K562 (cell line): ENCODE measurements around the gene CDC27. TPM values are rescaled to one million over a fixed set of nuclear protein-coding genes. Genes with fewer than 3 reads are reported as not detected.
A peak's percentile ranks its signal among the peaks of the same experiment; 100 is the strongest.

Source experiments
- BDP1 ChIP-seq: IDR thresholded peaks from 3 replicates; pipeline ENCODE4 v1.6.1; 2011; ENCODE audit not compliant: insufficient read length, insufficient read depth
- CC2D1A ChIP-seq: fragments of 450-650 bp; IDR thresholded peaks from 2 replicates; pipeline ENCODE4 v1.6.1; 2017; ENCODE audit warnings: mild to moderate bottlenecking
- CTCF ChIP-seq, 3 experiments: IDR thresholded peaks in 2 of 3; conservative IDR thresholded peaks in 1 of 3; 2 replicates each; pipeline ENCODE4 v1.5.1; 2011 to 2012; ENCODE audit warnings: low read length in 3 of 3, mild to moderate bottlenecking in 3 of 3, control low read depth in 2 of 3, improper control_type of control experiment in 1 of 3, inconsistent platforms in 1 of 3, low read depth in 1 of 3, mixed read lengths in 1 of 3, moderate library complexity in 1 of 3; ENCODE audit not compliant: insufficient read depth in 2 of 3
- DPF2 ChIP-seq: fragments of 450-650 bp; IDR thresholded peaks from 2 replicates; pipeline ENCODE4 v1.6.1; 2016
- KDM1A ChIP-seq, 2 experiments: fragments of 450-650 bp; IDR thresholded peaks; 2 replicates each; pipeline ENCODE4 v1.6.1; 2016; ENCODE audit warnings: mild to moderate bottlenecking in 2 of 2
- MAFG ChIP-seq: fragments of 450-650 bp; conservative IDR thresholded peaks from 2 replicates; pipeline ENCODE4 v1.6.1; 2016; ENCODE audit warnings: missing genetic modification characterization, missing compliant biosample characterization
- NFATC3 ChIP-seq: fragments of 450-650 bp; IDR thresholded peaks from 2 replicates; pipeline ENCODE4 v1.6.1; 2017; ENCODE audit warnings: mild to moderate bottlenecking
- NFIX ChIP-seq: fragments of 250-450 bp; sonication (Bioruptor Pico); IDR thresholded peaks from 2 replicates; pipeline ENCODE4 v1.4.0; 2020; ENCODE audit warnings: low read depth, mild to moderate bottlenecking, moderate library complexity
- PPARD ChIP-seq: fragments of 250-450 bp; sonication (Bioruptor Pico); IDR thresholded peaks from 2 replicates; pipeline ENCODE4 v1.8.0; 2022; ENCODE audit warnings: inconsistent platforms, mild to moderate bottlenecking, moderate library complexity
- PRPF4 ChIP-seq: fragments of 200-400 bp; formaldehyde crosslinking; IDR thresholded peaks from one replicate; pipeline ENCODE4 v1.6.1; 2017; ENCODE audit warnings: low read length, low read depth, mild to moderate bottlenecking; ENCODE audit not compliant: insufficient read depth, poor library complexity, severe bottlenecking
- TBL1XR1 ChIP-seq, 2 experiments: IDR thresholded peaks; 2 replicates each; pipeline ENCODE4 v1.6.1; 2012; ENCODE audit warnings: improper control_type of control experiment in 2 of 2, low read length in 2 of 2, mild to moderate bottlenecking in 1 of 2
- ZBED1 ChIP-seq: IDR thresholded peaks from 2 replicates; pipeline ENCODE4 v1.6.1; 2014
- ZFX ChIP-seq: sonication (generic); formaldehyde crosslinking; IDR thresholded peaks from 2 replicates; pipeline ENCODE4 v1.8.0; 2022; ENCODE audit warnings: mild to moderate bottlenecking, missing genetic modification reagents, moderate library complexity
- ZNF12 ChIP-seq: sonication (generic); formaldehyde crosslinking; IDR thresholded peaks from 2 replicates; pipeline ENCODE4 v1.4.0; 2020; ENCODE audit warnings: mild to moderate bottlenecking, missing genetic modification reagents
- ZNF124 ChIP-seq: sonication (generic); formaldehyde crosslinking; IDR thresholded peaks from 2 replicates; pipeline ENCODE4 v1.8.1; 2022; ENCODE audit warnings: missing genetic modification reagents
- polyA plus RNA-seq, 8 experiments: library from polyadenylated mRNA; depleted of rRNA in 4 of 8; stranded (reverse) in 5 of 8; unstranded in 3 of 8; fragments of >200 nt; fragmentation: Nextera tagmentation in 2 of 8; fragmentation: Illumina TruSeq in 1 of 8; extraction: Ambion mirVana in 2 of 8; extraction: Trizol in 1 of 8; gene quantifications; 2 replicates each; pipeline versions ENCODE4 v1.2.1 to v1.2.3, GENCODE V29; 2011 to 2014; ENCODE audit warnings: inconsistent platforms in 1 of 8, missing spikeins in 1 of 8
- total RNA-seq, 7 experiments: library from RNA; depleted of rRNA in 6 of 7; stranded (reverse); fragments of >200 nt in 6 of 7; fragmentation: Illumina TruSeq in 2 of 7; extraction: Trizol in 2 of 7; gene quantifications; 2 replicates each; pipeline versions ENCODE4 v1.2.1 to v1.2.3, GENCODE V29; 2011 to 2021; ENCODE audit warnings: low replicate concordance in 1 of 7
- TF ChIP-seq, protein P1 (sequence below): fragments of 150-350 bp; conservative IDR thresholded peaks from 2 replicates; pipeline ENCODE4 v1.6.1; 2014; ENCODE audit warnings: low read length
- TF ChIP-seq, protein P2 (sequence below): sonication (generic); formaldehyde crosslinking; IDR thresholded peaks from 2 replicates; pipeline ENCODE4 v1.4.0; 2020; ENCODE audit warnings: mild to moderate bottlenecking, missing genetic modification reagents
- TF ChIP-seq, protein P3 (sequence below): fragments of 450-650 bp; formaldehyde crosslinking; IDR thresholded peaks from 2 replicates; pipeline ENCODE4 v1.4.0; 2020; ENCODE audit warnings: mild to moderate bottlenecking, moderate library complexity
- TF ChIP-seq, protein P4 (sequence below), 2 experiments: fragments of 450-650 bp in 1 of 2; sonication (generic) in 1 of 2; formaldehyde crosslinking in 1 of 2; IDR thresholded peaks in 1 of 2; conservative IDR thresholded peaks in 1 of 2; 2 replicates each; pipeline versions ENCODE4 v1.6.1 to v1.8.1; 2016 to 2023; ENCODE audit warnings: mild to moderate bottlenecking in 2 of 2, moderate library complexity in 2 of 2, inconsistent platforms in 1 of 2, missing genetic modification reagents in 1 of 2

Gene CDC27
- total and polyA plus RNA-seq, 9 of the 15 experiments (the other 6 are each of a cell fraction or from before 2014, with no cell fraction given) = 28.6 to 155 (median 94.1) TPM

- TF ChIP-seq, protein P1, sequence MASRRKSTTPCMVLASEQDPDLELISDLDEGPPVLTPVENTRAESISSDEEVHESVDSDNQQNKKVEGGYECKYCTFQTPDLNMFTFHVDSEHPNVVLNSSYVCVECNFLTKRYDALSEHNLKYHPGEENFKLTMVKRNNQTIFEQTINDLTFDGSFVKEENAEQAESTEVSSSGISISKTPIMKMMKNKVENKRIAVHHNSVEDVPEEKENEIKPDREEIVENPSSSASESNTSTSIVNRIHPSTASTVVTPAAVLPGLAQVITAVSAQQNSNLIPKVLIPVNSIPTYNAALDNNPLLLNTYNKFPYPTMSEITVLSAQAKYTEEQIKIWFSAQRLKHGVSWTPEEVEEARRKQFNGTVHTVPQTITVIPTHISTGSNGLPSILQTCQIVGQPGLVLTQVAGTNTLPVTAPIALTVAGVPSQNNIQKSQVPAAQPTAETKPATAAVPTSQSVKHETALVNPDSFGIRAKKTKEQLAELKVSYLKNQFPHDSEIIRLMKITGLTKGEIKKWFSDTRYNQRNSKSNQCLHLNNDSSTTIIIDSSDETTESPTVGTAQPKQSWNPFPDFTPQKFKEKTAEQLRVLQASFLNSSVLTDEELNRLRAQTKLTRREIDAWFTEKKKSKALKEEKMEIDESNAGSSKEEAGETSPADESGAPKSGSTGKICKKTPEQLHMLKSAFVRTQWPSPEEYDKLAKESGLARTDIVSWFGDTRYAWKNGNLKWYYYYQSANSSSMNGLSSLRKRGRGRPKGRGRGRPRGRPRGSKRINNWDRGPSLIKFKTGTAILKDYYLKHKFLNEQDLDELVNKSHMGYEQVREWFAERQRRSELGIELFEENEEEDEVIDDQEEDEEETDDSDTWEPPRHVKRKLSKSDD = no peak
- TF ChIP-seq ZNF12 (no peak), KDM1A (IDR thresholded peaks at IDR 0.05) (no peak), CC2D1A (peak; percentile 69; the same call in 1 of the 2 replicates), MAFG (tag) (no peak), BDP1 (no peak), NFATC3 (no peak), TBL1XR1 (IDR thresholded peaks at IDR 0.05; ENCODE audit: low read length in 2 of 2) (no peak; a peak in 1 of 4 replicates), ZBED1 (no peak), DPF2 (peak; percentile 81), ZFX (CRISPR knock-in tag) (peak; percentile 100), PPARD (CRISPR knock-in tag) (no peak), CTCF (IDR thresholded peaks at IDR 0.05 in 2 of 3, conservative IDR thresholded peaks at IDR 0.05 in 1 of 3; ENCODE audit: insufficient read depth in 2 of 3, low read depth in 1 of 3, low read length in 3 of 3) (no peak), NFIX (CRISPR knock-in tag) (no peak), PRPF4 (no peak), ZNF124 (CRISPR knock-in tag) (no peak)
- TF ChIP-seq, protein P2, sequence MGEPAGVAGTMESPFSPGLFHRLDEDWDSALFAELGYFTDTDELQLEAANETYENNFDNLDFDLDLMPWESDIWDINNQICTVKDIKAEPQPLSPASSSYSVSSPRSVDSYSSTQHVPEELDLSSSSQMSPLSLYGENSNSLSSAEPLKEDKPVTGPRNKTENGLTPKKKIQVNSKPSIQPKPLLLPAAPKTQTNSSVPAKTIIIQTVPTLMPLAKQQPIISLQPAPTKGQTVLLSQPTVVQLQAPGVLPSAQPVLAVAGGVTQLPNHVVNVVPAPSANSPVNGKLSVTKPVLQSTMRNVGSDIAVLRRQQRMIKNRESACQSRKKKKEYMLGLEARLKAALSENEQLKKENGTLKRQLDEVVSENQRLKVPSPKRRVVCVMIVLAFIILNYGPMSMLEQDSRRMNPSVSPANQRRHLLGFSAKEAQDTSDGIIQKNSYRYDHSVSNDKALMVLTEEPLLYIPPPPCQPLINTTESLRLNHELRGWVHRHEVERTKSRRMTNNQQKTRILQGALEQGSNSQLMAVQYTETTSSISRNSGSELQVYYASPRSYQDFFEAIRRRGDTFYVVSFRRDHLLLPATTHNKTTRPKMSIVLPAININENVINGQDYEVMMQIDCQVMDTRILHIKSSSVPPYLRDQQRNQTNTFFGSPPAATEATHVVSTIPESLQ (CRISPR knock-in tag) = peak; percentile 35; the same call in 1 of the 2 replicates
- TF ChIP-seq, protein P3, sequence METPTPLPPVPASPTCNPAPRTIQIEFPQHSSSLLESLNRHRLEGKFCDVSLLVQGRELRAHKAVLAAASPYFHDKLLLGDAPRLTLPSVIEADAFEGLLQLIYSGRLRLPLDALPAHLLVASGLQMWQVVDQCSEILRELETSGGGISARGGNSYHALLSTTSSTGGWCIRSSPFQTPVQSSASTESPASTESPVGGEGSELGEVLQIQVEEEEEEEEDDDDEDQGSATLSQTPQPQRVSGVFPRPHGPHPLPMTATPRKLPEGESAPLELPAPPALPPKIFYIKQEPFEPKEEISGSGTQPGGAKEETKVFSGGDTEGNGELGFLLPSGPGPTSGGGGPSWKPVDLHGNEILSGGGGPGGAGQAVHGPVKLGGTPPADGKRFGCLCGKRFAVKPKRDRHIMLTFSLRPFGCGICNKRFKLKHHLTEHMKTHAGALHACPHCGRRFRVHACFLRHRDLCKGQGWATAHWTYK (CRISPR knock-in tag) = 0 out of 2 replicates have a peak, but pooled peaks have one; percentile 67
- TF ChIP-seq, protein P4, sequence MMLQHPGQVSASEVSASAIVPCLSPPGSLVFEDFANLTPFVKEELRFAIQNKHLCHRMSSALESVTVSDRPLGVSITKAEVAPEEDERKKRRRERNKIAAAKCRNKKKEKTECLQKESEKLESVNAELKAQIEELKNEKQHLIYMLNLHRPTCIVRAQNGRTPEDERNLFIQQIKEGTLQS (IDR thresholded peaks at IDR 0.05) = no peak
- TF ChIP-seq, protein P4 (CRISPR knock-in tag; conservative IDR thresholded peaks at IDR 0.05) = no peak
These were observed at the start of gene CDC27 (continued) for GRCh38 chr17:47188876-47189731.
